OCI-LY1 (cell line): ENCODE measurements around the gene FZD4.

Experiments
- H2AFZ ChIP-seq: fragments of 200-600 bp; sonication (generic), shearing (Covaris generic); 2 replicates; pipeline ENCODE4 v1.6.0; 2014; ENCODE audit warnings: antibody characterized with exemption, mild to moderate bottlenecking, low read length
- H3F3A ChIP-seq: fragments of 200-600 bp; sonication (generic), shearing (Covaris generic); 2 replicates; pipeline ENCODE4 v1.6.0; 2014; ENCODE audit warnings: mild to moderate bottlenecking, antibody characterized with exemption, low read length, moderate library complexity; ENCODE audit not compliant: insufficient read depth
- H3K27ac ChIP-seq: fragments of 200-600 bp; sonication (generic); 2 replicates; pipeline ENCODE4 v1.5.1; 2014; ENCODE audit warnings: low read length, mixed run types, mild to moderate bottlenecking, low read depth; ENCODE audit not compliant: poor library complexity, severe bottlenecking
- H3K27me3 ChIP-seq: fragments of 200-600 bp; sonication (generic); 2 replicates; pipeline ENCODE4 v1.6.0; 2014; ENCODE audit warnings: antibody characterized with exemption, mild to moderate bottlenecking, low read length, moderate library complexity; ENCODE audit not compliant: insufficient read depth
- H3K36me3 ChIP-seq: fragments of 200-600 bp; sonication (generic); 2 replicates; pipeline ENCODE4 v1.6.1; 2014; ENCODE audit warnings: mild to moderate bottlenecking, antibody characterized with exemption, low read length, moderate library complexity, mixed read lengths; ENCODE audit not compliant: insufficient read depth
- H3K4me1 ChIP-seq: fragments of 200-600 bp; sonication (generic); 2 replicates; pipeline ENCODE4 v1.5.1; 2014; ENCODE audit warnings: mild to moderate bottlenecking, low read length, moderate library complexity; ENCODE audit not compliant: insufficient read depth, severe bottlenecking
- H3K4me2 ChIP-seq: fragments of 200-600 bp; sonication (generic), shearing (Covaris generic); 2 replicates; pipeline ENCODE4 v1.6.1; 2014; ENCODE audit warnings: low read length
- H3K4me3 ChIP-seq: fragments of 200-600 bp; sonication (generic); 2 replicates; pipeline ENCODE4 v1.5.1; 2014; ENCODE audit warnings: low read length, low read depth, mild to moderate bottlenecking, mixed read lengths; ENCODE audit not compliant: poor library complexity, severe bottlenecking
- H3K79me2 ChIP-seq: fragments of 200-600 bp; shearing (Covaris generic); 2 replicates; pipeline ENCODE4 v1.6.1; 2016; ENCODE audit warnings: mixed run types, low read length, mixed read lengths; ENCODE audit not compliant: insufficient read depth
- H3K9ac ChIP-seq: fragments of 200-600 bp; sonication (generic), shearing (Covaris generic); 2 replicates; pipeline ENCODE4 v1.6.1; 2014; ENCODE audit warnings: mild to moderate bottlenecking, low read length, mixed read lengths
- H3K9me2 ChIP-seq: fragments of 200-600 bp; sonication (generic), shearing (Covaris generic); 2 replicates; pipeline ENCODE4 v1.6.1; 2014; ENCODE audit warnings: low read depth, mild to moderate bottlenecking, low read length, mixed read lengths
- H3K9me3 ChIP-seq: fragments of 200-600 bp; shearing (Covaris generic); 2 replicates; pipeline ENCODE4 v1.6.1; 2014; ENCODE audit warnings: low read length, mixed read lengths
- H4K20me1 ChIP-seq: fragments of 200-600 bp; sonication (generic), shearing (Covaris generic); 2 replicates; pipeline ENCODE4 v1.6.0; 2016; ENCODE audit warnings: mild to moderate bottlenecking, low read length; ENCODE audit not compliant: insufficient read depth
- EZH2 ChIP-seq: fragments of 200-600 bp; sonication (generic), shearing (Covaris generic); IDR thresholded peaks from 2 replicates; pipeline ENCODE4 v1.8.0; 2017; ENCODE audit warnings: borderline replicate concordance, mixed run types, mild to moderate bottlenecking, antibody characterized with exemption, low read length, moderate library complexity, mixed read lengths
- TF ChIP-seq, protein P1 (sequence below): fragments of 200-600 bp; sonication (generic), shearing (Covaris generic); IDR thresholded peaks from 2 replicates; pipeline ENCODE4 v1.5.1; 2017; ENCODE audit warnings: mild to moderate bottlenecking, antibody characterized with exemption, low read length, moderate library complexity, mixed read lengths

Gene FZD4

DNA sequence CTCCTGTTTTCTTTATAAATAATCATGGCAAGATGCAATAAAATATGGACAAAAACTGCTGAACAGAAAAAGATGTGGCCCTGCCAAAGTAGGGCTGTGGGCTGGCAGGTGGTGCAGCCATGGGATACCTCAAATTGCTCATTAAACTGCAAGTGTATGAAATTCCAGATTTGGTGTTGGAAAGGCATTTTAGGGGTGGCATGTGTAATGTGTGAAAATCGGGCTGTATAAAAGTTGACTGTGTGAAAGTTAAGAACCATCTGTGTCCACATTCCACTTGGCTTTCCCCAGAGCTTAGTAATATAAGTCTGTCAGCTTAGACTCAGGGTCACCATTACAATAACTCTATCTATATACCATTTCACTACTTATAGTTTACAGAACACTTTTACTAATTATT lies 34.8 kb upstream of the FZD4 start:
- Histone ChIP-seq H3K36me3 (no peaks in the 10 kb centered on the region), H3K27ac (no peak overlapping the region), H3K4me1 (no peaks in the 10 kb centered on the region), H3K4me2 (no peak overlapping the region), H3K9me3 (no peaks in the 10 kb centered on the region), H3F3A (no peaks in the 10 kb centered on the region), H3K4me3 (no peak overlapping the region), H2AFZ (no peak overlapping the region), H3K9ac (no peak overlapping the region), H3K9me2 (no peaks in the 10 kb centered on the region), H3K79me2 (no peaks in the 10 kb centered on the region), H3K27me3 (no peaks in the 10 kb centered on the region), H4K20me1 (no peaks in the 10 kb centered on the region)
- TF ChIP-seq, protein P1, sequence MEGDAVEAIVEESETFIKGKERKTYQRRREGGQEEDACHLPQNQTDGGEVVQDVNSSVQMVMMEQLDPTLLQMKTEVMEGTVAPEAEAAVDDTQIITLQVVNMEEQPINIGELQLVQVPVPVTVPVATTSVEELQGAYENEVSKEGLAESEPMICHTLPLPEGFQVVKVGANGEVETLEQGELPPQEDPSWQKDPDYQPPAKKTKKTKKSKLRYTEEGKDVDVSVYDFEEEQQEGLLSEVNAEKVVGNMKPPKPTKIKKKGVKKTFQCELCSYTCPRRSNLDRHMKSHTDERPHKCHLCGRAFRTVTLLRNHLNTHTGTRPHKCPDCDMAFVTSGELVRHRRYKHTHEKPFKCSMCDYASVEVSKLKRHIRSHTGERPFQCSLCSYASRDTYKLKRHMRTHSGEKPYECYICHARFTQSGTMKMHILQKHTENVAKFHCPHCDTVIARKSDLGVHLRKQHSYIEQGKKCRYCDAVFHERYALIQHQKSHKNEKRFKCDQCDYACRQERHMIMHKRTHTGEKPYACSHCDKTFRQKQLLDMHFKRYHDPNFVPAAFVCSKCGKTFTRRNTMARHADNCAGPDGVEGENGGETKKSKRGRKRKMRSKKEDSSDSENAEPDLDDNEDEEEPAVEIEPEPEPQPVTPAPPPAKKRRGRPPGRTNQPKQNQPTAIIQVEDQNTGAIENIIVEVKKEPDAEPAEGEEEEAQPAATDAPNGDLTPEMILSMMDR: no peak
- TF ChIP-seq EZH2: no peak

DNA sequence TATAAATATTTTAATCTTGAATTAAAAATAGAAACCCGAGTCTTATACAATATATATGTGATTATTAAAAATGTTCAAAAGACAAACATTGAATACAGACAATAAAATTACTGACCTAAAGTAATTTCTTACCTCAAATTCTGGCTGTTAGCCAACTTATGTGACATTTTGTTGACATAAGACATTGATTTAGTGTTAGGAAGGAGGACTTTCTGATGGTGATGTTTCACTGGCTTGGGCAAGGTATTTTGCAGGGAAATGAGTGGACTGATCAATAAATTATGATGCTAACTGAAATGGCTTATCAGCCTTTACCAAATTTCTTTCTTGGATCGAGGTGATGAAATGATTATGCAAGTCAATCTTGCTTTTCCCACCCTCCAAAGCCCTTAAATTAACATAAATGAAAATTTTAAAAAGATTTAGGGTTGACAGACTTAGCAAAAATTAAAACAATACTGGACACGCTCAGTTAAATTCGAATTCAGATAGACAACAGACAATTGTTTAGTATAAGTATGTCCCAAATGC lies 33.2 kb upstream of the FZD4 start:
- Histone ChIP-seq H3K4me2 (no peak overlapping the region), H3K4me3 (no peak overlapping the region), H3K9ac (no peak overlapping the region), H2AFZ (no peak overlapping the region), H3K4me1 (no peaks in the 10 kb centered on the region), H3F3A (no peaks in the 10 kb centered on the region), H3K27ac (no peak overlapping the region), H3K79me2 (no peaks in the 10 kb centered on the region), H3K9me3 (no peaks in the 10 kb centered on the region), H3K27me3 (no peaks in the 10 kb centered on the region), H4K20me1 (no peaks in the 10 kb centered on the region), H3K9me2 (no peaks in the 10 kb centered on the region), H3K36me3 (no peaks in the 10 kb centered on the region)
- TF ChIP-seq EZH2: no peak
- TF ChIP-seq, protein P1: no peak

DNA sequence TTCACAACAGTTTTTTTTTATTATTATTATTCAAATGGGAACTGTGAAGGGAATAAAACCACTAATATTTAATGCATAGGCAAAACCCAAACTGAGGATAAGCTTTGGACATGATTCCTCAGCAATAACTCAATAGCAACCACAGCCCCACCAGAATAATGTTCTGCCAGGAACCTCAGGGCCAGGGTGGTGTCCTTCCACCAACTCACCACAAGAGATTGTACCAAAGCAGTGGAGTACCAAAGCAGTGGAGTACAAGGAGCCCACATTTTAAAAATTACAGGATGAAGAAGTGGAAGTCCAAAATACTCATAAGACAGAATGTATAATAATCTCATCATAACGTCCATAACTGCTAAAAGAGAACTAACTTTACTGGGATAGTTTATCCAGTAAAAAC lies 32.5 kb upstream of the FZD4 start:
- H3K9me2 ChIP-seq: no peaks in the 10 kb centered on the region
- H3K4me3 ChIP-seq: no peak overlapping the region
- H3K27me3 ChIP-seq: no peaks in the 10 kb centered on the region
- H3K4me1 ChIP-seq: no peaks in the 10 kb centered on the region
- no peak overlapping the region for H3K4me2 ChIP-seq
- no peaks in the 10 kb centered on the region for H4K20me1 ChIP-seq
- H3K79me2 ChIP-seq: no peaks in the 10 kb centered on the region
- no peaks in the 10 kb centered on the region for H3K9me3 ChIP-seq
- H3K9ac ChIP-seq: no peak overlapping the region
- no peaks in the 10 kb centered on the region for H3F3A ChIP-seq
- no peak for TF ChIP-seq EZH2
- TF ChIP-seq, protein P1: no peak
- no peak overlapping the region for H3K27ac ChIP-seq
- no peaks in the 10 kb centered on the region for H3K36me3 ChIP-seq
- H2AFZ ChIP-seq: no peak overlapping the region
